ENCODE measurements around the gene CCDC159.
"Not testable (repeated sequence)": the region's sequence is repeated elsewhere in the genome, so short reads cannot be mapped to it uniquely, and the experiment has no call there.

The CCDC159 gene

GRCh38 chr19:11338569-11339253, 7.6 kb upstream of the CCDC159 start:
- no peak for DNase-seq

GRCh38 chr19:11339254-11340098, 6.8 kb upstream of the CCDC159 start, which contains the start of gene RAB3D:
Gene RAB3D, minus strand, starts transcription at chr19:11339657. Its CDS starts 2,258 bp downstream, at chr19:11337399.
- peak; percentile 81 to 94 for DNase-seq

GRCh38 chr19:11340099-11340467, 6.2 kb upstream of the CCDC159 start:
- DNase-seq: not testable (repeated sequence)

DNA sequence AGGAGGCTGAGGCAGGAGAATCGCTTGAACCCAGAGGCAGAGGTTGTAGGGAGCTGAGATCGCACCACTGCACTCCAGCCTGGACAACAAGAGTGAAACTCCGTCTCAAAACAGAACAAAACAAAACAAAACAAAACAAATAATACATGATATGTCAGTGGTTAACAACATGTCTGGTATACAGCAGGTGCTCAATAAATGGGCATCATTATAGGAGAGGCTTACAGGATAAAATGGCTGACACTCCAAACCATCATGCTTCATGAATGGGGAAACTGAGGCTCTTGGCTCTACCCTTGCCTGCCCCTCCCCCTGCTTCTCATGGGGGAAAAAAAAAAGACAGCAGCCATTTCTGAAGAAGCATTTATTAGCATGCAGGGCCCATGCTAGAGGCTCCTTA, 3.9 kb upstream of the CCDC159 start:
- no peak for DNase-seq

DNA sequence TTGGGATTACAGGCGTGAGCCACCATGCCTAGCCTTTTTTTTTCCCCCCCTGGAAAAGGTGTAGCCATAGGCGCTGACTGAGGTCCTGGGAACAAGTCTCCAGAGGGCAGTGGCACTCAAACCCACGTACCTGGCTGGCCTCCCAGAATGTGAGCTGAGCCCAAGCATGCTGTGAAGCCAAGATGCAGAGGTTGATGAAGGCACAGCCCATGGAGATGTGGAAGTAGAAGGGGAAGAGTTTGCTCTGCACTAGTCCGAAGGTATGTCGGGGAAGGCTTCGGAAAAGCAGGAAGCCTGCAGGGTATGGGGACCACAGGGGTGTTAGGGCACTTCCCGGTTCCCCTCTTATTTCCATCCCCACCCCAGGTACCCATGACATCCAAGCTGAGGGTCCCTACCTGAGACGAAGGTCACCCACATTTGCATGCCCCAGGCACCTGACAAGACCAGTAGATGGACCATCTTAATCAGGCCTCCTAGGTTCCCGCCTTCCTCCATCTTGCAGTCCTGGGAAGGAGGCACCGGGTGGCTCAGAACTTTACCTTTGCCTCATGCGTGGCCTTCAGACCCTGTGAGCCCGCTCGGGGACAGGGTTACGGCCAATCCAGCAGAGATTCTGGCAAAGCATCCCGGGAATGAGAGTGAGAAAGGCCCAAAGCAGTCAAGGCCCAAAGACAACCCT, 1.1 kb upstream of the CCDC159 start:
- DNase-seq: no peak

- DNase-seq: no peak
Measured at GRCh38 chr19:11347546-11348039, 1.3 kb downstream of the CCDC159 start.

DNA sequence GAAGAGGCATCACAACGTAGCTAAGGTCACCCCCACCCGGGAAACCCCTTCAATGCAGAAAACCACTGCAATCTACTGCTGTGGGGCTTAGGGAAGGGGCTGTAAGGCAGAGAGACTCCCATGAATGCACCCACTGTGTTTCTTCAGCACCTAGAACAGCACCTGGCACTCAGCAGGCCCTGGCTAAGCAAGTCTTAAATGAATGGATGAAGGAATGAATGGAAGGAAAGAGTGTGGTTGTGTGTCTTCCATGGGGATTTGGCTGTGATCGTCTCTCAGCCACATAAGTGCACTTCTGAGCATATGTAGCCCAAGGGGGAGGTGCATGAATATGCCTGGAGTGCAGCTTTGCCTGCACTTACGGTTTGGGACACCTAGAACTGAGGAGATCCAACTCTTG, 2.9 kb downstream of the CCDC159 start:
- no peak for DNase-seq

GRCh38 chr19:11354102-11354501, 7.8 kb downstream of the CCDC159 start:
- not testable (repeated sequence) for DNase-seq

- peak; percentile 86 to 97 for DNase-seq
Measured at GRCh38 chr19:11355160-11356073, 9.1 kb downstream of the CCDC159 start, which contains the start of gene PLPPR2. Gene PLPPR2, plus strand, starts transcription at chr19:11355432. Its CDS starts 2,242 bp downstream, at chr19:11357674.

GRCh38 chr19:11356074-11356397, 9.7 kb downstream of the CCDC159 start:
- no peak for DNase-seq

DNA sequence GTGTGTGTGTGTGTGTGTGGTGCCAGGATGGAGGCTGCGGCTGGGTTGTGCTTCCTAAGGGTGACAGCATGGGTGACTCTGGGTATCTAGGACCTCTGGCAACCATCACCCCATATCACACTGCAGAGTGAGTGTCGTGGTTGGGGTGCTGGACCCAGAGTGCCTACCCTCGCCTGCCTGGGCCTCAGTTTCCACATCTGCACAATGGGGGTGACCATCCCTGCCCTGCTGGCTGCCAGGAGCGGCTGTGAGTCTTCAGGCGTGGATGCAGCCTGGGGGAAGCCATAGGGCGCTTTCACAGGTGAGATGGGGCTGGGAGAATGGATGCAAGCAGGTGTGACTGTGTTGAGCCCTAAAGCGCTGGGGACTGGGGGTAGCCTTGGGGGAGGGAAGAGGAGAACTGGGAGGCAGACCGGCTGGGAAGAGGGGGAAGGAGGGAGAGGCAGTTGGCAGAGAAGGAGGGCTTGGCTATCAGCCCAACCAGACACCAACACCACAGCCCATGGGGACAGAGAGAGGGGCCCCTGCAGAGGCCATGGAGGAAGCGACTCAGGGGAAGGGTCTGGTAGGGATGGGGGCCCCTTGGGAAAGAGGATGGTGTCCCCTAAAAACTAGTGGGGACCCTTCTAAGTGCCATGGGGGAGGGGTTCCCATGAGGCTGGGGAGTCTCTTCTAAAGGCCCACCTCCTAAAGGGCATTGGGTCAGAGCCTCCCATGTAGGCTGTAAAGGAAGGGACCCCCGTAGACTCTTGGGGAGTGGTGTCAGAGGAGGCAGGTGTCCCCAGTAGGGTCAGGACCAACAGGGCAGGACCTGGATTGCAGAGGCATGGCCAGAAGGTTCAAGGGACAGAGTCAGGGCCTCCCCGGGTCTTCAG, 10.6 kb downstream of the CCDC159 start:
- DNase-seq: no peak

GRCh38 chr19:11359421-11359820, 13.1 kb downstream of the CCDC159 start:
- no peak for DNase-seq

DNA sequence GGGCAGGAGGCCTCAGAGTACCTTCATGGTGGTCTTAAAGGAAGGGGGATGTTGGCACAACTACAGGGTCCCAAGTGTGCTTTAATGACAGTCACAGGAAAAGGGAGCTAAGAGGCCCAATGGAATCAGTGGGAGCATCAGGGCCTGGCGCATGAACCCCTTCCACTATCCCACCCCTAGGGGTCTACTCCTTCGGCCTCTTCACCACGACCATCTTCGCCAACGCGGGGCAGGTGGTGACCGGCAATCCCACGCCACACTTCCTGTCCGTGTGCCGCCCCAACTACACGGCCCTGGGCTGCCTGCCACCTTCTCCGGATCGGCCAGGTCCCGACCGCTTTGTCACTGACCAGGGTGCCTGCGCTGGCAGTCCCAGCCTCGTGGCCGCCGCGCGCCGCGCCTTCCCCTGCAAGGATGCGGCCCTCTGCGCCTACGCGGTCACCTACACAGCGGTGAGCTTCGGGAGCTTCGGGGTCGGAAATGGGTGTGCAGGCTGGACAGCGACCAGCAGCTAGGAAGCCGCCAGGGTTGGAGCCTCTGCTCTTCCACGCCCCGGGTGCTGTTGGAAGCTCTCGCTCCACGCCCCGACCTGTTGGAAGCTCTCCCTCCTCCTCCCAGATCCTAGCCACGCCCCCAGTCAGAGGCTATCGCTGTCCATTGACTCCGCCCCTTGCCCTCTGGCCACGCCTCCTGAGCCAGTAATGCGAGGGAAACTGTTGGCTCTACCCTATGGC, 14.9 kb downstream of the CCDC159 start:
- peak in 1 of 2 donors; percentile 30 for DNase-seq

DNA sequence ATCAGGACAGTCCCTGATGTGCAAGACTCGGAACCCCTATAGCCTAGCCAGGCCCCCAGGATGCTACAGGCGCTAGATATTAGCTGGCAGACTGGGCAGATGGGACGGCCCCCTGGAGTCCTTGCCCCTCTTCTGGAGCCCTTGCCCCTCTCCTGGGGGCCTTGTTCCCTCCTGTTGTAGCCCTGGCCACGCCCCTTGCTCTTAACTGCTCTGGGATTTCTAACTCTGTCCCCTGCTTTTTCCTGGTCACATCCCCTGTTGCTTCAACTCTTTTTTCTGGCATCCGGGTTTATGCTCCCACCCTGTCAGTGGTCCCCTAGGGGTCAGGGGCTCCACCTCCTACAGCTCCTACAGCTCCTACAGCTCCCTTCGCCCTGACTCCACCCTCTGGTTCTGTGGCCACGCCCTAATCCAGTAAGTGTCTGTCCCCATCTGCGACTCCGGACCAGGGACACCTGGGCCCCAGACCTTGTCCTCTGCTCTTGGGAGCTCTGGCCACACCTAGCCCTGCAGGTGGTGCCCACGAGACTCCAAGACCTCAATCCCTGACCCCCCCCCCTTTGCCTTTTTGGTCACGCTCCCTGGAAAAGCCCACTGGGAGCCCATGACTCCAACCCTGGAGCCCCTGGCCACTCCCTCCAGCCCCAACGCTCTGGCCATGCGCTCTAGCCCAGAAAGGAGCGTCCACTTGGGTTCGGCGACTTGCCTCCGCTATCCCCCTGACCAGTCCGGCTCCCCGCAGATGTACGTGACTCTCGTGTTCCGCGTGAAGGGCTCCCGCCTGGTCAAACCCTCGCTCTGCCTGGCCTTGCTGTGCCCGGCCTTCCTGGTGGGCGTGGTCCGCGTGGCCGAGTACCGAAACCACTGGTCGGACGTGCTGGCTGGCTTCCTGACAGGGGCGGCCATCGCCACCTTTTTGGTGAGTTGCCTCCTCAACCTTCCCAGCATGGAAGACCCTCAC, 15.7 kb downstream of the CCDC159 start:
- no peak for DNase-seq

DNA sequence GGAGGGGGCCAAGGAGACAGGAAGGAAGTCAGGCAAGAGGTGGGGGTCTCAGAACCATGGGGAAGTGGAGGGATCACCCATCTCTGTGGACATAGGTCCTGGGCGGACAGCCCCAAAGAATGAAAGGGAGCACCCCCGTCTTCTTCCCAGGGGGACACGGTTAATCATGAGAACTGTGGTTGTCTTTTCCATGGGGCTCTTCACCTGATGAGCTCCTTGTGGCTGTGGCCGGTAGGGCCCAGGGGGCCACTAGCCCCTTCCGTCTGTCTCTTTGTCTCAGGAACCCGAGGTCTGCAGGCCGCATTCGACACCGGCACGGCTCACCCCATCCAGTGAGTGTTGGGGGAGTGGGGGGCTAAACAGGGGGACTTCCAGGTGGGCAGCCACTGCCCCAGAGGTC, 17.6 kb downstream of the CCDC159 start:
- no peak for DNase-seq

GRCh38 chr19:11364296-11364904, 18.1 kb downstream of the CCDC159 start:
- DNase-seq: no peak

DNA sequence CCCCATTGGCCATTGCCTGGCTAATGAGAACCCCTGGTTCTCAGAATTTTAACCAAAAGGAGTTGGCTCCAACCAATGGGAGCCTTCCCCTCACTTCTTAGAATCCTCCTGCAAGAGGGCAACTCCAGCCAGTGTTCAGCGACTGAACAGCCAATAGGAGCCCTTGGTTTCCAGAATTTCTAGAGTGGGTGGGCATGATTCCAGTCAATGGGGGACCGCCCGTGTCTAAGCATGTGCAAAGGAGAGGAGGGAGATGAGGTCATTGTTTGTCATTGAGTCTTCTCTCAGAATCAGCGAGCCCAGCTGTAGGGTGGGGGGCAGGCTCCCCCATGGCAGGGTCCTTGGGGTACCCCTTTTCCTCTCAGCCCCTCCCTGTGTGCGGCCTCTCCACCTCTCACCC, 18.6 kb downstream of the CCDC159 start:
- no peak for DNase-seq

- DNase-seq: no peak
Measured at GRCh38 chr19:11365557-11366117, 19.3 kb downstream of the CCDC159 start.

GRCh38 chr19:11367528-11367927, 21.2 kb downstream of the CCDC159 start:
- DNase-seq: no peak
